Peyer's patch (tissue), 4 donors: Measurements from ENCODE around the gene RAMAC.

Source experiments
- CTCF ChIP-seq, 6 experiments: fragments of 450-650 bp in 4 of 6; fragments of 200-600 bp in 2 of 6; sonication (generic) in 1 of 6; IDR thresholded peaks; one replicate each; pipeline ENCODE4 v1.5.1; 2017 to 2019; ENCODE audit warnings: antibody characterized with exemption in 6 of 6, mild to moderate bottlenecking in 3 of 6, moderate library complexity in 1 of 6
- POLR2A ChIP-seq, 2 donors: fragments of 450-650 bp; IDR thresholded peaks; one replicate each; pipeline ENCODE4 v1.5.1; 2017; ENCODE audit warnings: antibody characterized with exemption in 2 of 2, mild to moderate bottlenecking in 2 of 2, moderate library complexity in 2 of 2

GRCh38 chr15:82946155-82946701 lies 39.8 kb upstream of the RAMAC start:
- no peak for TF ChIP-seq CTCF (IDR thresholded peaks at IDR 0.05)
- TF ChIP-seq POLR2A (IDR thresholded peaks at IDR 0.05) = no peak
